Adipose tissue (tissue), 3 donors: ENCODE data around the gene TEDDM1. TPM values are rescaled to one million over a fixed set of nuclear protein-coding genes. Genes with fewer than 3 reads are reported as not detected.
"Not testable (repeated sequence)": the region's sequence is repeated elsewhere in the genome, so short reads cannot be mapped to it uniquely, and the experiment has no call there.

Source experiments
- H3K27ac ChIP-seq: one replicate; pipeline ENCODE4 v1.5.1; 2013; ENCODE audit warnings: low read depth, low read length
- WGBS, 3 donors: extraction: QIAGEN DNeasy Blood & Tissue Kit; methylation state at CpG; one replicate each; pipeline ENCODE4 v1.1.7; 2013; 5-methylcytosine and 5-hydroxymethylcytosine counted together
- polyA plus RNA-seq, 3 donors: library from polyadenylated mRNA; stranded (reverse); fragments of 200-250 nt; gene quantifications; one replicate each; pipeline ENCODE4 v1.2.3, GENCODE V29; 2013
- donor health status: healthy with polysubstance abuse.
- donor health status: Bipolar disorder and iron deficiency.
- donor health status: healthy.

Gene TEDDM1
- polyA plus RNA-seq, 3 donors: not detected

- H3K27ac ChIP-seq: no peak overlapping the region
- 88 to 92% (median 89%) methylated on average over 8 of the region's 8 CpGs for WGBS, 3 donors
Measured at GRCh38 chr1:182385885-182386853, 14.3 kb downstream of the TEDDM1 start.

- no peak overlapping the region for H3K27ac ChIP-seq
- whole genome bisulfite sequencing, 3 donors: 90 to 95% (median 94%) methylated on average over 19 of the region's 19 CpGs
Measured at GRCh38 chr1:182384387-182384960, 16.0 kb downstream of the TEDDM1 start.

DNA sequence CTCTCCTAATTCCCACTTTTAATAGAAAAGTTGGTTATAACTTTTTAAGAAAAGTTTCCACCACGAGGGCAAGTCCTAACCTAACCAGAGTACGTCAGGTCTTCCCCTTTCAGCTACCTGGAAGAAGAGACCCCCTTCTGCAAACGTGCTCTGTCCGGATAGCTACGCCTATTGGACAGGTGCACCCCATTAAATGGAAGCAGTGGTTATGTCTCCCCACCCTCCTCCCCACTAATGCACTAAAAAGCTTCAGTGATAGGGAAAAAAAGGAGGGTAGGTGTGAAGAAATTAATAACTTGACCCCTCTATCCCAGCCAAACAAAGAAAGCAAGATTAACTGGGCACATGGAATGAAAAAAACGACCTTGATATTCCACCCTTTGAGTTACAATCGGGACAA, 16.5 kb downstream of the TEDDM1 start:
- no peak overlapping the region for H3K27ac ChIP-seq
- WGBS, 3 donors: 83 to 89% (median 87%) methylated on average over 7 of the region's 7 CpGs

GRCh38 chr1:182383037-182383661, 17.3 kb downstream of the TEDDM1 start:
- no peak overlapping the region for H3K27ac ChIP-seq
- 76 to 87% (median 86%) methylated on average over 4 of the region's 4 CpGs for WGBS, 3 donors

GRCh38 chr1:182381962-182382819, 18.3 kb downstream of the TEDDM1 start:
- no peak overlapping the region for H3K27ac ChIP-seq
- 76 to 91% (median 86%) methylated on average over 9 of the region's 9 CpGs for WGBS, 3 donors

- 76 to 88% (median 84%) methylated on average over 4 of the region's 4 CpGs for WGBS, 3 donors
- no peak overlapping the region for H3K27ac ChIP-seq
Measured at GRCh38 chr1:182380199-182380598, 20.3 kb downstream of the TEDDM1 start.

GRCh38 chr1:182379781-182380180, 20.7 kb downstream of the TEDDM1 start:
- not testable (repeated sequence) for H3K27ac ChIP-seq
- 83 to 90% (median 88%) methylated on average over 7 of the region's 7 CpGs for WGBS, 3 donors

DNA sequence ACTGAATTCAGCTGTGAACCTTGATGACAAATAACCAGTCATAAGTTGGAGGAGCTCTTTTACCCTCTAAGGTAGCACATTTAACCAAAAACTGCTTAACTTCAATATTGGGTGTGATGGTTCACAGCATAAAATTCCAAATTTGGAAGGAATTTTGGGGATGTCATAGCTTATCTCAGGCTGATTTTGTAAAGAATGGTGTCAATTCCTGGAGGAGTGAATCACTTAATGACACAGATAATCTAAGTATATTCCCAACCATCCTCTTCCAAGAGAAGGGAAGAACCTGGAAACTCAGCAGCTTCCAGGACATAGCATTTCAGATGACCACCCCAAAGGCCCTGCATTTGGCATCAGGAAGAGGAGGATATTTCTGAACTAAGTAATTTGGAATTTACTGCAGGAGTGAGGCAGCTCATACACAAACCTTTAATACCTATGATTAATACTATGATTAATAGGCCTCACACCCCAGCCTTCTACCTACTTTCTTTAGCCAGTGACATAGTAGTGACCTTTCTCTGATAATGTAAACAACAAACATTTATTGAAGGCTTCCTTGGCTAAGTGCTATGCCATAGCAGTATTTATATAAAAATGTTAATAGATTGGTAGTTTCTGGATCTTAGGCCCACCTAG, 23.4 kb downstream of the TEDDM1 start:
- H3K27ac ChIP-seq: no peak overlapping the region

DNA sequence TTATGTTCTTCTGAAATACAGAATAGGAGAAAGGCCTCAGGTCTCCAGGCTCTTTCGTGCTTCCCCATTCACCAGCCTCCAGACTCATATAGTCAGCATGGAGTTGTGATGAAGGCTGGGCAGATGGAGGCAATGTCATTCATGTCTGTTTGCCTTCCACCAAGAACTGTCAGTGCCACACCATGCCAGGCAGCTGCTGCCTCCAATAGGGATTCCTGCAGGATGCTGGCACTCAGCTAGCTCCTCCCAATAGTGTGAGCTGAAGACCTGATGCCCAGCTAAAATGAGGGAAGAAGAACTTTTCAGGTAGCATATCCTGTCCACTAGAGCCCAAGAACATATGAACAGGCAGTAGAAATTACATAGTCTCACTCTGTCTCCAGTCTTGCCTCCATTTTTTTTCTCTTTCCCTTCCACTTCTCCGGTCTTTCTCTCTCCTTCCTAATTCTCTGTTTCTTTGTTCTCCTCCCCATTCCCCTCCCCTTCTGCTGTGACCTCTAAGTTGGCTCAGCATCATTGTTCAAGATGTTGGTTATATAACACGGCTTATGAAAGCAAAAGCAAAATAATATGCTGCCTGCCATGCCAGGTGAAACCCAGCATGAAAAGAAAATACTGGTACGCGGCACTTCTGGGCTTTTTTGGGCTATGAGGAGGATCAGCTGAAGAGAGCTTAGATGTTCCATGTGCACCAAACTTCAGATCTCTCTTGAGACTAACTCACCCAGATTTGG, 26.2 kb downstream of the TEDDM1 start:
- WGBS, 3 donors: 75 to 86% (median 77%) methylated on average over 5 of the region's 5 CpGs
- no peak overlapping the region for H3K27ac ChIP-seq

DNA sequence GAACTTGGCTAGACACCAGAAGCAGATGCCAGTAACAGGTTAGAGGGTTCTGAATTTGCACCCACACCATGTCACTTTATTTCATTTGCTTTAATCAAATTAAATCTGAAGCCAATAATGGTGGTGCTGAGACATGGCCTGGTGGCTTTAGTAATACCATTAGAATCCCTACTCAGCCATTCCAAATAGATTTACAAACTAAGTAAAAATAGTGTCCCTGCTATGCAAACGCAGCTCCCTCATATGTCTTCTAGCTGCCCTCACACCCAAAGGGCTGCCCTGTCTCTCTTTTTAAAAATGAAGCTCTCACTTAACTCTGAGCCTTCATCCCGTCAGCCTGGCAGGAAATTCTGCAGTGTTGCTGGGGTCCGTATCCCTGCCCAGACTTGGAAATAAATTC, 29.9 kb downstream of the TEDDM1 start:
- WGBS, 3 donors: 59 to 74% (median 60%) methylated on average over 3 of the region's 3 CpGs
- no peak overlapping the region for H3K27ac ChIP-seq

DNA sequence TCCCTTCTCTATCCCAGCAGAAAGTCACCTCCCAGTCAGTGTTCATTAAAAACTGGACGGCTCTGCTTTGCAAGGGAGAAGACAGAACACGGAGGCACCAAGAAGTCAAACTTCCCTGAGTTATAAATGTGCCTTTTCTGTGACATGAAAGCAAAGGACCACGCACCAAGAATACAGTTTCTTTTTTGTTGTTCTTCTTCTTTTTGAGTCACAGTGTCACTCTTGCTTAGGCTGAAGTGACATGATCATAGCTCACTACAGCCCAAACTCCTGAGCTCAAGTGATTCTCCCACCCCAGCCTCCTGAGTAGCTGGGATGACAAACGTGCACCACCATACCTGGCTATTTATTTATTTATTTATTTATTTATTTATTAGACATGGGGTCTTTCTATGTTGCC, 31.6 kb downstream of the TEDDM1 start:
- H3K27ac ChIP-seq: no peak overlapping the region
- 62 to 77% (median 76%) methylated on average over 4 of the region's 4 CpGs for WGBS, 3 donors

DNA sequence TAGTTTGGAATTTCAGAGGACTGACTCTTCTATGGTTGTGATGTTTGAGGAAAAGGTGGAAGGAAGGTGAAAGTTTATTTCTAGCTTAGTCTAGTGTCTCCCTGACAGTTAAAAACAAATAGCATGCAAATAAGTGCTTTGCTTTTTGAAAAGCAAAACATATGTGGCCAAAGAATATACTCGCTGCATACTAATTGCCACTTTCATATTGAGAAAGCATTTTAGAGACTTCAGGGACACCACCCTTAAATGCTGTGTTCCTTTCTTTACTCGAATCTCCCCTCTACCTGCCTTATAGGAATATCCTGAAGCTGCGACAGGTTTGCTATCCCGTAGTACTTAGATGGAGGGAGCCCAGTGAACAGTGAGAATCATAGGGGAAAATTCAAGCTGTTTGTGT, 32.1 kb downstream of the TEDDM1 start:
- H3K27ac ChIP-seq: no peak overlapping the region
- 54 to 72% (median 62%) methylated on average over 4 of the region's 4 CpGs for WGBS, 3 donors

DNA sequence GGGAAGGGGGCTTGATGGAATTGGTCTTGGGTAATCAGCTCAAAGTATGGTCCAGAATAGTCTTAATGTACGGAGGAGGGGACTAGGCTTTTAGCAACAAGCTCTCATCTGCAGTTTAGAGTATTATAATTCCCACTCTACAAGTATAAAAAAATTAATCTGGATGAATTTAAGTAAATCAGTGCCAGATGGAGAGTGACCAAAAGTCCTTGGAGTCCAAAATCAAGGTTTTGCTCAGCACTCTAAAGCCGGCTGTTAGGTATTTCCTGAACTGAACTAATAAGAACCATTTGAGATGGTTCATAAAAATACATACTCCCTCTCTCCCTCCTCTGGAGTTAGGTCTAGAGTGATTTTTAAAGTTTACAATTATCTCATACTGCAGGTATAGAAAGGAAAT, 32.5 kb downstream of the TEDDM1 start:
- 54 to 57% (median 55%) methylated on average over 2 of the region's 2 CpGs for WGBS, 3 donors
- H3K27ac ChIP-seq: no peak overlapping the region

GRCh38 chr1:182366596-182366995, 33.9 kb downstream of the TEDDM1 start:
- H3K27ac ChIP-seq: no peak overlapping the region
- WGBS, 3 donors: 80 to 90% (median 82%) methylated on average over 2 of the region's 2 CpGs

GRCh38 chr1:182359645-182360044, 40.8 kb downstream of the TEDDM1 start:
- WGBS, 3 donors: 68 to 72% (median 70%) methylated on average over 7 of the region's 7 CpGs
- no peak overlapping the region for H3K27ac ChIP-seq

DNA sequence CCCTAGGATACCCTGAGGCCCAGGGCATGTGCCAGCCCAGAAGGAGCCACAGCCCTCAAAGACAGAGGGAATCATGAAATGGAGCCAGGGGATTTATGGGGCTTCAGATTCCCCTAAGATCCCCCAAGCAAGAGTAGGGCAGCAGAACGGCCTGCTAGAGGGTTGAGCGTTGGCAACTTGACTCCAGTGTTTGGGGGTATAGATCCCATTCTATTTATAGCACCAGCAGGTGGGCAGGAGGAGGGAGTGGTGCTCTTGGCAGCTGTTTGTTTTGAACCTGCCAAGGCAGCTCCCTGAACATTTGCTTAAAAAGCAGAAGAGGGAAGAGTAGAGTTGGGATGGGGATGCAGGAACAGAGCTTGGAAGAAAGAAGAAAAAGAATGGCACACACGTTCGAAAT, 42.6 kb downstream of the TEDDM1 start:
- WGBS, 3 donors: 84 to 88% (median 87%) methylated on average over 4 of the region's 4 CpGs
- H3K27ac ChIP-seq: no peak overlapping the region

DNA sequence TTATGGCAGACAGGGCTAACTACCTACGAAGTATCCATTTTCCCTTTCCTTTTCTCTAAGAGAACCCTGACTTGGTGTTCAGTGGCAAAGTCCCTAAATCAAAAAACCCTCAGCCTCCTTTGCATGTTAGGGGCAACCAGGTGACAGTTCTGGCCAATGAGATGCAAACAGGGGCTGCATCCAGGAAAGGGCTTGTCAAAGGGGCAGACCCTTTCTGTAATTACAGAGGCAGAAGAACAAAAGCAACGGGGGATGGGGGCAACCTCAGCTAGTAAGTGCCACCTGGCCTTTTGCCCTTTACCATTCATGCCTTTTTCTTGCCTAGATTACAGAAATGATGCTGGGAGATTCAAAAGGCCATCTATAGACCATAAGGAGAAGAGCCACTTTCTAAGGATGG, 43.3 kb downstream of the TEDDM1 start:
- WGBS, 3 donors: 79 to 82% (median 80%) methylated on average over 2 of the region's 2 CpGs

DNA sequence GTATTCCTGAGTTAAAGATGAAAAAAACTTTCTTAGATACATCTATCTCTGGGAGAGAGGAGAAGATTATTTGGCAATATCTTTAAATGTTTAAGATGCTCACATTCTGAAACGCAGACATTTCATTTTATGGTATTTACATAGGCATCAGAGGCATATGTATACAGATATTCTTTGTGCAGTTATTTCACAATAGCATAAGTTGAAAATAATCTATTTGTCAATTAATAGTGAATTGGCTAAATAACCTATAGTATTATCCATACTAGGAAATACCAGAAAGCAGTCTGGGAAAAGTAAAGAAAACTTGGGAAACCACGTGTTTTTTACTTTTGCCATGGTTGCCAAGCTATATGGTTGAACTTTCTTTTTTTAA, 44.8 kb downstream of the TEDDM1 start:
- no peak overlapping the region for H3K27ac ChIP-seq
- 78 to 90% (median 87%) methylated on average over 2 of the region's 2 CpGs for WGBS, 3 donors

More for the DNA sequence above, 43.3 kb downstream of the TEDDM1 start:
- H3K27ac ChIP-seq: no peak overlapping the region
